Ovary (tissue), 10 donors: Measurements from ENCODE around the gene RFPL1. TPM values are rescaled to one million over a fixed set of nuclear protein-coding genes. Genes with fewer than 3 reads are reported as not detected.
A peak's percentile ranks its signal among the peaks of the same experiment; 100 is the strongest.
"Not testable (repeated sequence)": the region's sequence is repeated elsewhere in the genome, so short reads cannot be mapped to it uniquely, and the experiment has no call there.

Source experiments
- DNase-seq, 5 donors: peaks; one replicate each; pipeline ENCODE4 v3.0.0-alpha.2; 2019 to 2020
- H3K27ac ChIP-seq, 2 donors: fragments of 200-600 bp; one replicate each; pipeline versions ENCODE4 v1.5.1 to v1.8.0; 2019 to 2022
- H3K27me3 ChIP-seq: fragments of 200-600 bp; one replicate; pipeline ENCODE4 v1.8.0; 2022
- H3K36me3 ChIP-seq: fragments of 200-600 bp; sonication (generic); one replicate; pipeline ENCODE4 v1.5.1; 2019
- H3K4me1 ChIP-seq: one replicate; pipeline ENCODE4 v1.8.1; 2013; ENCODE audit warnings: mild to moderate bottlenecking, moderate library complexity; ENCODE audit not compliant: insufficient read depth
- H3K4me3 ChIP-seq: fragments of 200-600 bp; sonication (generic); one replicate; pipeline ENCODE4 v1.5.1; 2017
- H3K9me3 ChIP-seq, 2 donors: fragments of 200-600 bp in 1 of 2; sonication (generic) in 1 of 2; one replicate each; pipeline versions ENCODE4 v1.5.1 to v1.8.1; 2013 to 2019; ENCODE audit warnings: mild to moderate bottlenecking in 1 of 2, moderate library complexity in 1 of 2
- CTCF ChIP-seq, 3 donors: fragments of 450-650 bp in 2 of 3; fragments of 200-600 bp in 1 of 3; IDR thresholded peaks; one replicate each; pipeline versions ENCODE4 v1.5.1 to v1.8.0; 2016 to 2022; ENCODE audit warnings: antibody characterized with exemption in 3 of 3, mild to moderate bottlenecking in 1 of 3
- EP300 ChIP-seq: sonication (generic); formaldehyde crosslinking; IDR thresholded peaks from one replicate; pipeline ENCODE4 v1.6.1; 2017; ENCODE audit warnings: antibody characterized with exemption
- POLR2A ChIP-seq: fragments of 450-650 bp; IDR thresholded peaks from one replicate; pipeline ENCODE4 v1.6.1; 2017; ENCODE audit warnings: antibody characterized with exemption, mild to moderate bottlenecking, moderate library complexity
- WGBS, 3 donors: extraction: QIAGEN DNeasy Blood & Tissue Kit in 1 of 3; methylation state at CpG; one replicate each; pipeline versions ENCODE4 v1.1.5 to v1.1.7; 2013 to 2017; 5-methylcytosine and 5-hydroxymethylcytosine counted together
- intact Hi-C, 4 donors: fragments of 100-400 bp; cut with DNase I; formaldehyde crosslinking; loops; one replicate each; pipeline versions ENCODE4 v1.11.0 to v1.15.1; 2022 to 2023
- long read RNA-seq, 3 donors: library from polyadenylated mRNA in 2 of 3; unstranded in 2 of 3; transcript quantifications; one replicate each; pipeline ENCODE4 v2.0.0 and lab custom pipeline, GENCODE V29; 2021 to 2026
- polyA plus RNA-seq, 2 donors: library from polyadenylated mRNA; stranded (reverse); fragments of 200-250 nt in 1 of 2; fragments of 350-450 nt in 1 of 2; fragmentation: Illumina TruSeq in 1 of 2; extraction: RNeasy Lipid Tissue Mini Kit (QIAGEN cat#74804) in 1 of 2; gene quantifications; one replicate each; pipeline ENCODE4 v1.2.3, GENCODE V29; 2013 to 2014
- total RNA-seq, 7 donors: library from RNA; depleted of rRNA in 2 of 7; stranded (reverse); fragments of >200 nt in 2 of 7; fragmentation: NEBNext Ultra II Directional in 3 of 7; extraction: Animal tissue kit (Norgen Biotek cat#: 25700) in 3 of 7; gene quantifications; one replicate each; pipeline versions ENCODE4 v1.1.0 to v1.2.4, GENCODE V29; 2016 to 2023
- donor health status: DM: no; HTN: no; CAD: no; lungs with moderate emphysema.
- donor health status: DM: no; HTN: no; CAD: no.
- donor health status: Bipolar disorder and iron deficiency.
- donor health status: DM: yes; HTN: yes; CAD: no.
- donor health status: DM: no; HTN: no; CAD: no.
- donor health status: DM: yes; HTN: yes; CAD: no.

RFPL1 gene
- not detected for total RNA-seq
- polyA plus RNA-seq = not detected
- long read RNA-seq, donor 1, partial matches to known transcripts = 0 of 1 reads
- long read RNA-seq, donor 1, other reads (novel, unspliced or antisense) = 1 of 1 reads
- long read RNA-seq, donor 2 = 0 reads
- long read RNA-seq, donor 3 = 0 reads

- H3K27ac ChIP-seq, intact Hi-C loops, H3K4me3 ChIP-seq, H3K4me1 ChIP-seq, H3K9me3 ChIP-seq, H3K27me3 ChIP-seq, H3K36me3 ChIP-seq, DNase-seq: not testable (repeated sequence)
- 94 to 96% (median 95%) methylated on average over 10 of the region's 10 CpGs for WGBS, 3 donors
Observed at GRCh38 chr22:29438283-29438682, at the start of gene RFPL1. RFPL1 (plus strand) TSS chr22:29438583.

- WGBS, 3 donors = 1 to 6% (median 1%) methylated on average over 9 of the region's 9 CpGs
- Histone ChIP-seq H3K36me3 (no peaks in the 10 kb centered on the region), H3K4me3 (peak overlapping the region; percentile 71), H3K9me3 (no peaks in the 10 kb centered on the region), H3K27ac (peak overlapping the region; percentile 49 to 64), H3K27me3 (no peaks in the 10 kb centered on the region), H3K4me1 (peaks cover 6% of the 10 kb centered on the region)
- no peak for TF ChIP-seq POLR2A
- TF ChIP-seq EP300 = no peak
- DNase-seq = no peak
- intact Hi-C loops = no loop called here
Observed at GRCh38 chr22:29388759-29389090, 49.7 kb upstream of the RFPL1 start.

GRCh38 chr22:29390270-29390669 lies 48.1 kb upstream of the RFPL1 start:
- H3K36me3 ChIP-seq = no peaks in the 10 kb centered on the region
- no peaks in the 10 kb centered on the region for H3K27me3 ChIP-seq
- H3K27ac ChIP-seq = no peak overlapping the region
- no peak for TF ChIP-seq EP300
- TF ChIP-seq POLR2A = no peak
- no peak for TF ChIP-seq CTCF (IDR thresholded peaks at IDR 0.05)
- 91 to 95% (median 92%) methylated on average over 6 of the region's 6 CpGs for WGBS, 3 donors
- no peak overlapping the region for H3K4me3 ChIP-seq
- no peaks in the 10 kb centered on the region for H3K9me3 ChIP-seq
- intact Hi-C loops = loop anchor here in 2 of 4 donors (10.0 kb wide), 2 partner anchors 125 to 135 kb away; no protein-coding TSS in a partner anchor
- peaks cover 6% of the 10 kb centered on the region for H3K4me1 ChIP-seq
- no peak for DNase-seq

GRCh38 chr22:29391546-29391945 lies 46.8 kb upstream of the RFPL1 start:
- Histone ChIP-seq H3K36me3 (no peaks in the 10 kb centered on the region), H3K9me3 (no peaks in the 10 kb centered on the region), H3K4me1 (peaks cover 6% of the 10 kb centered on the region), H3K27ac (no peak overlapping the region), H3K27me3 (no peaks in the 10 kb centered on the region), H3K4me3 (no peak overlapping the region)
- intact Hi-C loops = loop anchor here in 2 of 4 donors (10.0 kb wide), 2 partner anchors 123 to 133 kb away; no protein-coding TSS in a partner anchor
- 74 to 85% (median 82%) methylated on average over 8 of the region's 8 CpGs for WGBS, 3 donors
- no peak for DNase-seq
- no peak for TF ChIP-seq CTCF (IDR thresholded peaks at IDR 0.05)

- Histone ChIP-seq H3K4me1 (peaks cover 2% of the 10 kb centered on the region), H3K27me3 (no peaks in the 10 kb centered on the region), H3K27ac (no peak overlapping the region), H3K36me3 (no peaks in the 10 kb centered on the region), H3K9me3 (no peaks in the 10 kb centered on the region), H3K4me3 (no peak overlapping the region)
- DNase-seq = no peak
- no peak for TF ChIP-seq CTCF (IDR thresholded peaks at IDR 0.05)
- WGBS, 3 donors = 81 to 89% (median 88%) methylated on average over 2 of the region's 2 CpGs
- intact Hi-C loops = loop anchor here in 2 of 4 donors (10.0 kb wide), 2 partner anchors 122 to 132 kb away; no protein-coding TSS in a partner anchor
Observed at GRCh38 chr22:29393019-29393608, 45.3 kb upstream of the RFPL1 start.
